Right lobe of liver (tissue), 6 donors: Measurements from ENCODE around the gene PDZRN4. TPM values are rescaled to one million over a fixed set of nuclear protein-coding genes. Genes with fewer than 3 reads are reported as not detected.

Experiments used
- ATAC-seq, 4 donors: fragments of 200-7000 bp; cut with Tn5 transposase; one replicate each; pipeline ENCODE4 v1.9.1; 2020; ENCODE audit warnings: mild to moderate bottlenecking in 4 of 4, moderate library complexity in 4 of 4
- DNase-seq, 3 donors: peaks; one replicate each; pipeline ENCODE4 v3.0.0-alpha.2; 2020
- H3K27ac ChIP-seq, 3 donors: fragments of 200-600 bp; one replicate each; pipeline ENCODE4 v1.8.0; 2022
- H3K27me3 ChIP-seq, 2 donors: fragments of 200-600 bp; one replicate each; pipeline ENCODE4 v1.8.0; 2022
- H3K36me3 ChIP-seq, 4 donors: fragments of 200-600 bp; sonication (generic) in 1 of 4; one replicate each; pipeline versions ENCODE4 v1.5.1 to v1.8.0; 2017 to 2022; ENCODE audit warnings: control low read depth in 1 of 4
- H3K4me1 ChIP-seq, 4 donors: fragments of 200-600 bp; sonication (generic) in 1 of 4; one replicate each; pipeline versions ENCODE4 v1.5.1 to v1.8.0; 2017 to 2022; ENCODE audit warnings: control low read depth in 1 of 4
- H3K4me3 ChIP-seq, 3 donors: fragments of 200-600 bp; one replicate each; pipeline ENCODE4 v1.8.0; 2022
- H3K9me3 ChIP-seq, 4 donors: fragments of 200-600 bp; sonication (generic) in 1 of 4; one replicate each; pipeline versions ENCODE4 v1.5.1 to v1.8.0; 2017 to 2022; ENCODE audit warnings: control low read depth in 1 of 4
- POLR2A ChIP-seq: fragments of 450-650 bp; IDR thresholded peaks from one replicate; pipeline ENCODE4 v1.6.1; 2017; ENCODE audit warnings: antibody characterized with exemption, mild to moderate bottlenecking
- WGBS: methylation state at CpG from one replicate; pipeline ENCODE4 v1.1.6; 2018; ENCODE audit warnings: low coverage, low lambda C conversion rate; ENCODE audit not compliant: insufficient coverage; ENCODE audit errors: missing lambda C conversion rate; 5-methylcytosine and 5-hydroxymethylcytosine counted together
- intact Hi-C, 2 donors: fragments of 100-400 bp; cut with DNase I; formaldehyde crosslinking; loops; one replicate each; pipeline versions ENCODE4 v1.11.2 to v1.14.1; 2022
- total RNA-seq, 6 experiments: library from RNA; depleted of rRNA in 2 of 6; stranded (reverse); fragments of >200 nt in 2 of 6; fragmentation: NEBNext Ultra II Directional in 3 of 6; extraction: Animal tissue kit (Norgen Biotek cat#: 25700) in 3 of 6; gene quantifications; one replicate each; pipeline versions ENCODE4 v1.1.0 to v1.2.4, GENCODE V29; 2016 to 2023
- TF ChIP-seq, protein P1 (sequence below), 4 donors: fragments of 200-600 bp in 3 of 4; fragments of 450-650 bp in 1 of 4; IDR thresholded peaks; one replicate each; pipeline versions ENCODE4 v1.5.1 to v1.8.0; 2016 to 2022; ENCODE audit warnings: antibody characterized with exemption in 4 of 4, mild to moderate bottlenecking in 2 of 4
- donor health status: DM: no; HTN: yes; CAD: no.
- donor health status: DM: no; HTN: no; CAD: no.
- donor health status: DM: no; HTN: no; CAD: no.
- donor health status: DM: no; HTN: yes; CAD: no.
- donor health status: DM: no; HTN: yes; CAD: no.

The PDZRN4 gene
- total RNA-seq, 6 experiments from 2014 or later, result 0.12 to 0.49 (median 0.42) TPM; not detected in 1

DNA sequence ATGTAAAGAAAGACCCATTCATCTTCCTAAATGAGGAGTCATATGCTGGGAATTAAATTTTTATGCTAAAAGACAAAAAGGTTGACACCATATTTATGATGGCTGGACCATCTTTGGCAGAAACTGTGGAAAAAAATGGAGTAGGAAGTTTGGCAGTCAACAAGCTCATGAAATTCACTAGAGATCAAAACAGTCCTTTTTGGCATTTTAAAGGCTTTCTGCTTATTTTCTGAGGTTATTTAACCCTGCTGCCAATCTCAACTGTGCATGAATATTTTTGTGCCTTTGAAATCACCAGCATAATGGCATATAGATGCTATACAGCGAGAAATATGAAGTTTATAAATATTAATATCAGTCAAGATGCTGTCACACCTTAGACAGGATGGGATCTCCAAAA is 399.5 kb downstream of the PDZRN4 start:
- DNase-seq, result no peak
- H3K27me3 ChIP-seq, result no peaks in the 10 kb centered on the region
- ATAC-seq, result no peak
- intact Hi-C loops, result no loop called here
- 86% methylated on average over 1 of the region's 1 CpG for WGBS
- TF ChIP-seq, protein P1, sequence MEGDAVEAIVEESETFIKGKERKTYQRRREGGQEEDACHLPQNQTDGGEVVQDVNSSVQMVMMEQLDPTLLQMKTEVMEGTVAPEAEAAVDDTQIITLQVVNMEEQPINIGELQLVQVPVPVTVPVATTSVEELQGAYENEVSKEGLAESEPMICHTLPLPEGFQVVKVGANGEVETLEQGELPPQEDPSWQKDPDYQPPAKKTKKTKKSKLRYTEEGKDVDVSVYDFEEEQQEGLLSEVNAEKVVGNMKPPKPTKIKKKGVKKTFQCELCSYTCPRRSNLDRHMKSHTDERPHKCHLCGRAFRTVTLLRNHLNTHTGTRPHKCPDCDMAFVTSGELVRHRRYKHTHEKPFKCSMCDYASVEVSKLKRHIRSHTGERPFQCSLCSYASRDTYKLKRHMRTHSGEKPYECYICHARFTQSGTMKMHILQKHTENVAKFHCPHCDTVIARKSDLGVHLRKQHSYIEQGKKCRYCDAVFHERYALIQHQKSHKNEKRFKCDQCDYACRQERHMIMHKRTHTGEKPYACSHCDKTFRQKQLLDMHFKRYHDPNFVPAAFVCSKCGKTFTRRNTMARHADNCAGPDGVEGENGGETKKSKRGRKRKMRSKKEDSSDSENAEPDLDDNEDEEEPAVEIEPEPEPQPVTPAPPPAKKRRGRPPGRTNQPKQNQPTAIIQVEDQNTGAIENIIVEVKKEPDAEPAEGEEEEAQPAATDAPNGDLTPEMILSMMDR (IDR thresholded peaks at IDR 0.05), result no peak
- TF ChIP-seq POLR2A, result no peak
- no peaks in the 10 kb centered on the region for H3K4me1 ChIP-seq
- H3K9me3 ChIP-seq, result no peaks in the 10 kb centered on the region
- H3K4me3 ChIP-seq, result no peak overlapping the region
- no peaks in the 10 kb centered on the region for H3K36me3 ChIP-seq
- H3K27ac ChIP-seq, result no peak overlapping the region

DNA sequence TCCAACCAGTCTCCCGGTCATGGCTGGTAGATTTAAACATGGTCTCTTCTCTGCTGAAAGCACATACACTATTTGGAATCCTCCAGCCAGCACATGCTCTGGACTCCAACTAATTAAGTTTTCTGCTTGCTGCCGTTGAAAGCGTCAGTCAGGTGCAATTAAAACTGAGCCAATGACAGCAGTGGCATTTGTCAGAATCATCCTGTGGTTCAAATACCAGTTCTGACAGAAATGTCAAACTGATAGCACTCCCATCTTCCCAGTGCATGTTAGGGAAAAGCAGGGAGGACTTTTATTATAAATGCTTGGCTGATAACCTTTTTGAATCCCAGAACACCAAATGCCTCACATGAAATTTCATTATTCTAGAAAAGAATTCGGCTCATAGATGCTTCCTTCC is 401.8 kb downstream of the PDZRN4 start:
- 43% methylated on average over 4 of the region's 4 CpGs for WGBS
- DNase-seq, result no peak
- TF ChIP-seq, protein P1 (IDR thresholded peaks at IDR 0.05), result no peak
- no peak for TF ChIP-seq POLR2A
- no peak for ATAC-seq
- Histone ChIP-seq H3K27ac (no peak overlapping the region), H3K36me3 (no peaks in the 10 kb centered on the region), H3K4me1 (no peaks in the 10 kb centered on the region), H3K27me3 (no peaks in the 10 kb centered on the region), H3K4me3 (no peak overlapping the region), H3K9me3 (no peaks in the 10 kb centered on the region)
- intact Hi-C loops, result no loop called here

GRCh38 chr12:41596190-41596589 is 408.1 kb downstream of the PDZRN4 start:
- H3K4me1 ChIP-seq, result no peaks in the 10 kb centered on the region
- H3K36me3 ChIP-seq, result no peaks in the 10 kb centered on the region
- 55% methylated on average over 4 of the region's 4 CpGs for WGBS
- no peak for TF ChIP-seq POLR2A
- TF ChIP-seq, protein P1 (IDR thresholded peaks at IDR 0.05), result no peak
- ATAC-seq, result no peak
- H3K9me3 ChIP-seq, result no peaks in the 10 kb centered on the region
- intact Hi-C loops, result no loop called here
- no peak for DNase-seq
- no peak overlapping the region for H3K27ac ChIP-seq
- H3K4me3 ChIP-seq, result no peak overlapping the region
- no peaks in the 10 kb centered on the region for H3K27me3 ChIP-seq

- DNase-seq (no peak), ATAC-seq (peak in 3 of 4 donors; percentile 25 to 43 (median 30))
- intact Hi-C loops, result no loop called here
These were observed 416.7 kb downstream of the PDZRN4 start for GRCh38 chr12:41604830-41605229.

More at GRCh38 chr12:41604830-41605229, 416.7 kb downstream of the PDZRN4 start:
- H3K27me3 ChIP-seq, result no peaks in the 10 kb centered on the region
- 38% methylated on average over 3 of the region's 3 CpGs for WGBS
- no peaks in the 10 kb centered on the region for H3K4me1 ChIP-seq
- H3K4me3 ChIP-seq, result no peak overlapping the region
- H3K36me3 ChIP-seq, result no peaks in the 10 kb centered on the region
- TF ChIP-seq, protein P1 (IDR thresholded peaks at IDR 0.05), result no peak
- no peak for TF ChIP-seq POLR2A
- H3K9me3 ChIP-seq, result no peaks in the 10 kb centered on the region
- H3K27ac ChIP-seq, result no peak overlapping the region
